Activated effector memory CD4-positive, alpha-beta T cell treated with anti-CD3 and anti-CD28 coated beads, Interleukin-2, amount 50 U/mL, for 16 hours (primary cell): ENCODE data around the gene SPATS2L.

ENCODE experiments used
- DNase-seq: peaks from one replicate; pipeline ENCODE4 v3.0.0-alpha.2; 2020

Gene SPATS2L

GRCh38 chr2:200525882-200526651, 219.6 kb downstream of the SPATS2L start, which contains the start of gene SGO2:
TSS of gene SGO2 (plus strand) at chr2:200526207. CDS start at chr2:200532976, 6,769 bp downstream.
- DNase-seq, result peak; percentile 99

GRCh38 chr2:200528228-200528627, 221.7 kb downstream of the SPATS2L start:
- no peak for DNase-seq
